Ishikawa (cell line): Measurements from ENCODE around the gene PBX1.

ENCODE experiments used
- CEBPB ChIP-seq: IDR thresholded peaks from 2 replicates; pipeline ENCODE4 v1.6.1; 2012
- CREB1 ChIP-seq: IDR thresholded peaks from 2 replicates; pipeline ENCODE4 v1.6.1; 2012; ENCODE audit warnings: low read depth
- EGR1 ChIP-seq: IDR thresholded peaks from 2 replicates; pipeline ENCODE4 v1.6.1; 2012
- EP300 ChIP-seq: IDR thresholded peaks from 2 replicates; pipeline ENCODE4 v1.6.1; 2012; ENCODE audit warnings: borderline replicate concordance
- FOXM1 ChIP-seq: IDR thresholded peaks from 2 replicates; pipeline ENCODE4 v1.6.1; 2012; ENCODE audit warnings: low read depth, borderline replicate concordance
- NFIC ChIP-seq: IDR thresholded peaks from 2 replicates; pipeline ENCODE4 v1.6.1; 2012
- RAD21 ChIP-seq: IDR thresholded peaks from 2 replicates; pipeline ENCODE4 v1.6.1; 2012; ENCODE audit warnings: low read depth
- TAF1 ChIP-seq: IDR thresholded peaks from 2 replicates; pipeline ENCODE4 v1.6.1; 2012; ENCODE audit warnings: low read depth, mild to moderate bottlenecking
- TCF12 ChIP-seq: IDR thresholded peaks from 2 replicates; pipeline ENCODE4 v1.6.1; 2012; ENCODE audit warnings: low read depth
- TEAD4 ChIP-seq: IDR thresholded peaks from 2 replicates; pipeline ENCODE4 v1.6.1; 2012
- YY1 ChIP-seq: IDR thresholded peaks from 2 replicates; pipeline ENCODE4 v1.6.1; 2012; ENCODE audit warnings: low read depth
- ZBTB7A ChIP-seq: IDR thresholded peaks from 2 replicates; pipeline ENCODE4 v1.6.1; 2012; ENCODE audit warnings: low read depth
- TF ChIP-seq, protein P1 (sequence below): IDR thresholded peaks from 2 replicates; pipeline ENCODE4 v1.6.1; 2012
- TF ChIP-seq, protein P2 (sequence below): IDR thresholded peaks from 2 replicates; pipeline ENCODE4 v1.6.1; 2012; ENCODE audit warnings: low read depth, mild to moderate bottlenecking
- TF ChIP-seq, protein P3 (sequence below): IDR thresholded peaks from 2 replicates; pipeline ENCODE4 v1.6.1; 2012

The PBX1 gene

DNA sequence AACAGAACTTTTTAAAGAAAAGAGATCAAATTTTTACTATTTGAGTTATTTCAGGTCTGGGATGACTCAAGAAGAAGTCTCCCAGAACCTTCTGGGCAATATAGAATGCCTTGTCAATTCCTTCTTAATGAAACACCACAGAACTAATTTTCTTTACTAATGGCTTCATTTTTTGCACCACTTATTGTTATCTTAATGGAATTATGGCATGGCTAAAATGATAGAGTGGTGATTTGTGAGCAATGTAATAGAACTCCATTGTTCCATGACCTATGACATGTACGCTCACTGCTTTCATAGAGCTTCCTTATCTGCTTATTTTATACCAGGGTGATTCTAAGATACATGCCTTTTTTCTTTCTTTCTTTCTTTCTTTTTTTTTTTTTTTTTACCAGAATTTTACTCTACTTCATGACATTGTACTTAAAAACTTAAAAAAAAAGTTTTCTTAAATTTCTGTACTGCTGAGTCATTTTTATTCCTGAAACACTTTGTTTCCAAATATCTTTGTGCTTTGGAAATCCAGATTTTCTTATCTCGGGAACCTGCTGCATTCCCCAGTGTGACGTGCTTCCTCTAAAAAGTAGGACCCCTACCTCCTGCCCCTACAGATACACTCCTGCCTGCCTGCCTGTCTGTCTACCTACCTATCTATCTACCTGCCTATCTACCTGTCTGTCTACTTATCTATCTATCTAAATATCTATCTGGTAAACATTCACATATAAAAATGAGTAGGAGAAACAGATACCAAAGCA, 284.9 kb downstream of the PBX1 start:
- TF ChIP-seq NFIC (no peak), TEAD4 (no peak), FOXM1 (no peak), EP300 (no peak), YY1 (no peak), TCF12 (no peak), EGR1 (no peak)
- TF ChIP-seq, protein P1, sequence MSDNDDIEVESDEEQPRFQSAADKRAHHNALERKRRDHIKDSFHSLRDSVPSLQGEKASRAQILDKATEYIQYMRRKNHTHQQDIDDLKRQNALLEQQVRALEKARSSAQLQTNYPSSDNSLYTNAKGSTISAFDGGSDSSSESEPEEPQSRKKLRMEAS, result no peak
- TF ChIP-seq, protein P2, sequence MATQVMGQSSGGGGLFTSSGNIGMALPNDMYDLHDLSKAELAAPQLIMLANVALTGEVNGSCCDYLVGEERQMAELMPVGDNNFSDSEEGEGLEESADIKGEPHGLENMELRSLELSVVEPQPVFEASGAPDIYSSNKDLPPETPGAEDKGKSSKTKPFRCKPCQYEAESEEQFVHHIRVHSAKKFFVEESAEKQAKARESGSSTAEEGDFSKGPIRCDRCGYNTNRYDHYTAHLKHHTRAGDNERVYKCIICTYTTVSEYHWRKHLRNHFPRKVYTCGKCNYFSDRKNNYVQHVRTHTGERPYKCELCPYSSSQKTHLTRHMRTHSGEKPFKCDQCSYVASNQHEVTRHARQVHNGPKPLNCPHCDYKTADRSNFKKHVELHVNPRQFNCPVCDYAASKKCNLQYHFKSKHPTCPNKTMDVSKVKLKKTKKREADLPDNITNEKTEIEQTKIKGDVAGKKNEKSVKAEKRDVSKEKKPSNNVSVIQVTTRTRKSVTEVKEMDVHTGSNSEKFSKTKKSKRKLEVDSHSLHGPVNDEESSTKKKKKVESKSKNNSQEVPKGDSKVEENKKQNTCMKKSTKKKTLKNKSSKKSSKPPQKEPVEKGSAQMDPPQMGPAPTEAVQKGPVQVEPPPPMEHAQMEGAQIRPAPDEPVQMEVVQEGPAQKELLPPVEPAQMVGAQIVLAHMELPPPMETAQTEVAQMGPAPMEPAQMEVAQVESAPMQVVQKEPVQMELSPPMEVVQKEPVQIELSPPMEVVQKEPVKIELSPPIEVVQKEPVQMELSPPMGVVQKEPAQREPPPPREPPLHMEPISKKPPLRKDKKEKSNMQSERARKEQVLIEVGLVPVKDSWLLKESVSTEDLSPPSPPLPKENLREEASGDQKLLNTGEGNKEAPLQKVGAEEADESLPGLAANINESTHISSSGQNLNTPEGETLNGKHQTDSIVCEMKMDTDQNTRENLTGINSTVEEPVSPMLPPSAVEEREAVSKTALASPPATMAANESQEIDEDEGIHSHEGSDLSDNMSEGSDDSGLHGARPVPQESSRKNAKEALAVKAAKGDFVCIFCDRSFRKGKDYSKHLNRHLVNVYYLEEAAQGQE, result no peak
- TF ChIP-seq, protein P3, sequence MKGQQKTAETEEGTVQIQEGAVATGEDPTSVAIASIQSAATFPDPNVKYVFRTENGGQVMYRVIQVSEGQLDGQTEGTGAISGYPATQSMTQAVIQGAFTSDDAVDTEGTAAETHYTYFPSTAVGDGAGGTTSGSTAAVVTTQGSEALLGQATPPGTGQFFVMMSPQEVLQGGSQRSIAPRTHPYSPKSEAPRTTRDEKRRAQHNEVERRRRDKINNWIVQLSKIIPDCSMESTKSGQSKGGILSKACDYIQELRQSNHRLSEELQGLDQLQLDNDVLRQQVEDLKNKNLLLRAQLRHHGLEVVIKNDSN, result no peak

DNA sequence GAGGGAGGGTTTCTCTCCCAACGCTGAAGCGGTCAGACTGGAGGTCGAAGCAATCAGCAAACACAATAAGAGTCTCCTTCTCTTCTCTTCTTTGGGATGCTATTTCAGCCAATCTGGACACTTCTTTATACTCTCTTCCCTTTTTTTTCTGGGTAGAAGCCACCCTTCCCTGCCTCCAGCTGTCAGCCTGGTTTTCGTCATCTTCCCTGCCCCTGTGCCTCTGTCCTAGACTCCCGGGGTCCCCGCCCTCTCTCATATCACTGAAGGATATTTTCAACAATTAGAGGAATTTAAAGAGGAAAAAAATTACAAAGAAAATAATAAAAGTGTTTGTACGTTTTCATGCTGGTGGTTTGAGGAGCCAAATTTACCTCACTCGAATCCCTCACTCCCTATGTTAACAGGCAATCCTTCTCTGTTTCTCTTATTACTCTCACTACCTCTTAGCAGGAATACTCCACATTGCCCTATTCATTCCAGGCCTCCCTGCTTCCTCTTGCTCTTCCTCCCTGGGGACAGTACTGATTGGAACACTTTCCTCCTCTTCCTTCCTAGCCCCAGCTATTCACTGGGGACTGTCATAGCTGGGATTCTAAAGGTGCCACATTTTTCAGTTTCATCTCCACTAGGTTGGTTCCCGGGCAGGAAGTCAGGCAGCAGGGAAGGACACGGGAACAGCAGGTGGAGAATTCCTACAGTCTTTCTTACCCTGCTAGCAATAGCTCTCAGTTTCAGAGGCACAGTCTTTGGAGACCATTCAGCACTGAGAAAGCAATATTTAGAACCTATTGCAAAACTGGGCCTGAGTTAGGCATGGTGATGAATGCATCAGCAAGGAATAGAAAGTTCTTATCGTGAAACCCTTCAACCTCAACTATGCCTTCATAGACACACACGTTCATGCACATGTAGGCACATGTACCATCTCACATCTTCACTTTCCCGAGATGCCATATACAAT, 288.0 kb downstream of the PBX1 start:
- TF ChIP-seq RAD21, result no peak
- TF ChIP-seq CREB1, result no peak
- no peak for TF ChIP-seq YY1
- TF ChIP-seq TCF12, result no peak
- no peak for TF ChIP-seq TAF1
- no peak for TF ChIP-seq TEAD4
- TF ChIP-seq NFIC, result no peak
- TF ChIP-seq EGR1, result no peak
- no peak for TF ChIP-seq ZBTB7A
- TF ChIP-seq, protein P1, result no peak
- TF ChIP-seq, protein P3, result no peak
- no peak for TF ChIP-seq EP300
- TF ChIP-seq CEBPB, result no peak
- no peak for TF ChIP-seq FOXM1
- TF ChIP-seq, protein P2, result no peak

DNA sequence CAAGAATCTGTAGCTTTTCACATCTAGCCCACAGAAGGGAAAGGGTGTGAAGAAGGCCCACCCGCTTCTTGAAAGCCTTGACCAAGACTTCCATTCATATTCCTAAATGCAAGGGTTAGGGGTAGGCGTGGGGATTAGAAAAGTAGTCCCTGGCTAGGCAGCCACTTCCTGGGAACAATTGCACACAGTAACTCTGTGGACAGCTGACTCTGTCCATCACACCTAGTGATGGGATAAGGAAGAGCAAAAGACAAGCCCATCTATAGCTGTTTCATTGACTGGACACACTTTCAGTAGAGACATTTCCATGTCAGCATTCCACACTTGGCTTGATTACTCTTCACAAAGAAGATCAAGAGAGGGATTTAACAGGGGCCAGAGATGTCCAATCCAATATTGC, 294.2 kb downstream of the PBX1 start:
- no peak for TF ChIP-seq TCF12
- TF ChIP-seq RAD21, result no peak
- TF ChIP-seq, protein P1, result no peak
- TF ChIP-seq TAF1, result no peak
- TF ChIP-seq, protein P3, result no peak
- TF ChIP-seq YY1, result no peak
- TF ChIP-seq, protein P2, result no peak
- TF ChIP-seq TEAD4, result no peak
